HG02610 (cell line): ENCODE data around the gene RGS8.

Experiments
- ATAC-seq: cut with Tn5 transposase; IDR thresholded peaks from one replicate; pipeline ENCODE4 v1.9.1; 2021; ENCODE audit warnings: mild to moderate bottlenecking, moderate library complexity; ENCODE audit not compliant: unreplicated experiment

Gene RGS8

GRCh38 chr1:182684116-182684828 lies at the start of gene RGS8:
Gene RGS8, minus strand, starts transcription at chr1:182684587. Its CDS starts 14,938 bp downstream, at chr1:182669649.
- no peak for ATAC-seq

GRCh38 chr1:182731852-182732575 lies 47.6 kb upstream of the RGS8 start:
- ATAC-seq, result no peak

GRCh38 chr1:182726912-182727311 lies 42.5 kb upstream of the RGS8 start:
- ATAC-seq, result no peak

- no peak for ATAC-seq
These were observed 41.2 kb upstream of the RGS8 start for GRCh38 chr1:182725259-182726255.

GRCh38 chr1:182724215-182724614 lies 39.8 kb upstream of the RGS8 start:
- ATAC-seq, result no peak

GRCh38 chr1:182723200-182723599 lies 38.8 kb upstream of the RGS8 start:
- no peak for ATAC-seq

- no peak for ATAC-seq
These were observed 37.1 kb upstream of the RGS8 start for GRCh38 chr1:182721525-182721924.

- ATAC-seq, result no peak
These were observed 36.1 kb upstream of the RGS8 start for GRCh38 chr1:182720463-182720862.

GRCh38 chr1:182719553-182719952 lies 35.2 kb upstream of the RGS8 start:
- no peak for ATAC-seq

GRCh38 chr1:182718311-182718710 lies 33.9 kb upstream of the RGS8 start:
- no peak for ATAC-seq

GRCh38 chr1:182716740-182717720 lies 32.6 kb upstream of the RGS8 start:
- peak; percentile 53 for ATAC-seq

GRCh38 chr1:182715531-182715930 lies 31.1 kb upstream of the RGS8 start:
- no peak for ATAC-seq

- no peak for ATAC-seq
These were observed 30.2 kb upstream of the RGS8 start for GRCh38 chr1:182714546-182714945.

- no peak for ATAC-seq
These were observed 29.6 kb upstream of the RGS8 start for GRCh38 chr1:182713939-182714338.

- no peak for ATAC-seq
These were observed 29.1 kb upstream of the RGS8 start for GRCh38 chr1:182713492-182713891.

GRCh38 chr1:182709855-182710254 lies 25.5 kb upstream of the RGS8 start:
- no peak for ATAC-seq

- no peak for ATAC-seq
These were observed 24.9 kb upstream of the RGS8 start for GRCh38 chr1:182709225-182709764.

- ATAC-seq, result no peak
These were observed 22.7 kb upstream of the RGS8 start for GRCh38 chr1:182707122-182707521.

GRCh38 chr1:182704677-182705076 lies 20.3 kb upstream of the RGS8 start:
- ATAC-seq, result no peak

- no peak for ATAC-seq
These were observed 19.2 kb upstream of the RGS8 start for GRCh38 chr1:182703539-182703938.
